ENCODE measurements around the gene CXXC5. TPM values are rescaled to one million over a fixed set of nuclear protein-coding genes. Genes with fewer than 3 reads are reported as not detected.
A peak's percentile ranks its signal among the peaks of the same experiment; 100 is the strongest.

CXXC5 gene
- total RNA-seq, 1 donor from 2014 or later: 151 TPM

- no peak for FAIRE-seq
- Mint-ChIP-seq H3K36me3 (ENCODE audit: low read depth, unreplicated experiment) (peaks cover 12% of the 10 kb centered on the region), H3K27ac (ENCODE audit: unreplicated experiment) (peak overlapping the region; percentile 69), H3K4me1 (ENCODE audit: low read depth, unreplicated experiment) (peaks cover 50% of the 10 kb centered on the region), H3K4me3 (ENCODE audit: unreplicated experiment) (no peak overlapping the region), H3K27me3 (ENCODE audit: low read depth, unreplicated experiment) (no peaks in the 10 kb centered on the region), H3K9me3 (ENCODE audit: unreplicated experiment) (no peaks in the 10 kb centered on the region)
- H4K20me1 ChIP-seq (ENCODE audit: insufficient read depth, low read length): peaks cover 84% of the 10 kb centered on the region
- H3K27me3 ChIP-seq (ENCODE audit: insufficient read depth, low read length): no peaks in the 10 kb centered on the region
- H2AFZ ChIP-seq (ENCODE audit: low read depth, low read length): no peak overlapping the region
- H3K4me1 ChIP-seq (ENCODE audit: insufficient read depth, low read length): peaks cover 52% of the 10 kb centered on the region
- no peaks in the 10 kb centered on the region for H3K36me3 ChIP-seq (ENCODE audit: insufficient read depth, low read length)
- no peak overlapping the region for H3K4me3 ChIP-seq (ENCODE audit: insufficient read depth, low read depth, low read length)
- DNase-seq (ENCODE audit: low read depth): no peak
- TF ChIP-seq CTCF (IDR thresholded peaks at IDR 0.05; ENCODE audit: insufficient read depth, low read depth, low read length): no peak
- no peak for TF ChIP-seq EZH2 (IDR thresholded peaks at IDR 0.05; ENCODE audit: insufficient read depth, low read length)
- H3K4me2 ChIP-seq (ENCODE audit: low read length): peak overlapping the region; percentile 17
- peak overlapping the region; percentile 21 for H3K9ac ChIP-seq (ENCODE audit: low read length)
- H3K79me2 ChIP-seq (ENCODE audit: insufficient read depth, low read length): peaks cover 93% of the 10 kb centered on the region
- H3K9me3 ChIP-seq (ENCODE audit: insufficient read depth, low read depth, low read length): no peaks in the 10 kb centered on the region
- no peak overlapping the region for H3K27ac ChIP-seq (ENCODE audit: low read depth, low read length)
These were observed 28.3 kb downstream of the CXXC5 start for GRCh38 chr5:139676406-139676805.

GRCh38 chr5:139676951-139677735 is 29.0 kb downstream of the CXXC5 start:
- no peaks in the 10 kb centered on the region for H3K27me3 Mint-ChIP-seq (ENCODE audit: low read depth, unreplicated experiment)
- Histone ChIP-seq H3K79me2 (ENCODE audit: insufficient read depth, low read length) (peaks cover 93% of the 10 kb centered on the region), H3K27me3 (ENCODE audit: insufficient read depth, low read length) (no peaks in the 10 kb centered on the region), H2AFZ (ENCODE audit: low read depth, low read length) (no peak overlapping the region), H3K9ac (ENCODE audit: low read length) (peak overlapping the region; percentile 21), H3K4me1 (ENCODE audit: insufficient read depth, low read length) (peaks cover 48% of the 10 kb centered on the region), H3K27ac (ENCODE audit: low read depth, low read length) (no peak overlapping the region), H3K4me3 (ENCODE audit: insufficient read depth, low read depth, low read length) (no peak overlapping the region), H3K9me3 (ENCODE audit: insufficient read depth, low read depth, low read length) (no peaks in the 10 kb centered on the region), H4K20me1 (ENCODE audit: insufficient read depth, low read length) (peaks cover 86% of the 10 kb centered on the region), H3K36me3 (ENCODE audit: insufficient read depth, low read length) (no peaks in the 10 kb centered on the region), H3K4me2 (ENCODE audit: low read length) (peak overlapping the region; percentile 17)
- DNase-seq (ENCODE audit: low read depth) (no peak), FAIRE-seq (no peak)
- H3K9me3 Mint-ChIP-seq (ENCODE audit: unreplicated experiment): no peaks in the 10 kb centered on the region
- peaks cover 47% of the 10 kb centered on the region for H3K4me1 Mint-ChIP-seq (ENCODE audit: low read depth, unreplicated experiment)
- peaks cover 11% of the 10 kb centered on the region for H3K36me3 Mint-ChIP-seq (ENCODE audit: low read depth, unreplicated experiment)
- H3K4me3 Mint-ChIP-seq (ENCODE audit: unreplicated experiment): peak overlapping the region; percentile 57
- peak overlapping the region; percentile 62 for H3K27ac Mint-ChIP-seq (ENCODE audit: unreplicated experiment)
- TF ChIP-seq CTCF (IDR thresholded peaks at IDR 0.05; ENCODE audit: insufficient read depth, low read depth, low read length) (no peak), EZH2 (IDR thresholded peaks at IDR 0.05; ENCODE audit: insufficient read depth, low read length) (no peak)
